CD4-positive, alpha-beta T cell treated with Interleukin-17A for 4 hours (primary cell): ENCODE data around the gene FDPS.
"Not testable (repeated sequence)": the region's sequence is repeated elsewhere in the genome, so short reads cannot be mapped to it uniquely, and the experiment has no call there.

Source experiments
- DNase-seq: peaks from one replicate; pipeline ENCODE4 v3.0.0-alpha.2; 2020; ENCODE audit warnings: mixed read lengths

Gene FDPS

DNA sequence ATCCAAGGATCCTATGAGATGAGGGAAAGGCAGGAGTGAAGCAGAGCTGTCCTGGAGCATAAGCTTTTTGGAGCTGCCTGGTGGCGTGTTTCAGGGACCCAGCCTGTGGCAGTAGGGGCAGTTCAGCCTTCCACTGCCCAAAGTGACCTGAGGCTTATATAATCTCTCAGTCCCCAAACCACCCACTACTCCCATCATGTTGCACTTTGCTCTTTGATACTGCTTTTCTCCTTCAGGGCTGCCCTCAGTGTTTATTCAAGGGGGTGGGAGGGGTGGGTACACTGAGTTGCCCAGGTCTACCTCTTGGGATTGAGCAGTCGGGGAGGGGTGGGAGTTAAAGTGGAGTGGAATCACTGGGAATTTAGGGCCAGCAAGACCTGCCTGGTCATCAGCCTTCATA, 22.1 kb upstream of the FDPS start:
- DNase-seq: no peak

DNA sequence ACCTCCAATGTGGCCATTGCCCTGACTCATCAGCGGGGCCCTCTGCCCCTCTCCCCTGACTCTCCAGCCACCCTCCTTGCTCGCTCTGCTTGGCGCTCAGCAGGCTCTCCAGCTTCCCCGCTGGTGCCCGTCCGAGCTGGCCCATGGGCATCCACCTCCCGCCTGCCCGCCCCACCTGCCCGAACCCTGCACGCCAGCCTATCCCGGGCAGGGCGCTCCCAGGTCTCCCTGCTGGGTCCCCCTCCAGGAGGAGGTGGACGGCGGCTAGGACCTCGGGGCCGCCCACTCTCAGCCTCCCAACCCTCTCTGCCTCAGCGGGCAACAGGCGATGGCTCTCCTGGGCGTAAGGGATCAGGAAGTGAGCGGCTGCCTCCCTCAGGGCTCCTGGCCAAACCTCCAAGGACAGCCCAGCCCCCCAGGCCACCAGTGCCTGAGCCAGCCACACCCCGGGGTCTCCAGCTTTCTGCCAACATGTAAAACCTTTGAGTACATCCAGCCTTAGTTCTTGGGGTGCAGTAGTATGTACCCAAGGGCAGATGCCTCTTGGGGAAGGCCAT, 20.6 kb upstream of the FDPS start:
- DNase-seq: no peak

DNA sequence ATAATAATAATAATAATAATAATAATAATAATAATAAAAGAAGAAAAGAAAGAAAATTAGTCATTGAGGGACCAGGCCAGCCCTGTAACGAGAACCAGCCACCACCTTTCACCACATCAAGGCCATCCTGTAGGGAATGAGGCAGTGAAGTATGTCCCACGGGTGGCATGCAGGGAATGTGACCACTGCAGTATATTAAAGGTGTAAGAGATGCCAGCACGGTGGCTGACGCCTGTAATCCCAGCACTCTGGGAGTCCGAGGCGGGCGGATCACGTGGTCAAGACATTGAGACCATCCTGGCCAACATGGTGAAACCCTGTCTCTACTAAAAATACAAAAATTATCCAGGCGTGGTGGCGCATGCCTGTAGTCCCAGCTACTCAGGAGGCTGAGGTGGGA, 17.7 kb upstream of the FDPS start:
- not testable (repeated sequence) for DNase-seq

DNA sequence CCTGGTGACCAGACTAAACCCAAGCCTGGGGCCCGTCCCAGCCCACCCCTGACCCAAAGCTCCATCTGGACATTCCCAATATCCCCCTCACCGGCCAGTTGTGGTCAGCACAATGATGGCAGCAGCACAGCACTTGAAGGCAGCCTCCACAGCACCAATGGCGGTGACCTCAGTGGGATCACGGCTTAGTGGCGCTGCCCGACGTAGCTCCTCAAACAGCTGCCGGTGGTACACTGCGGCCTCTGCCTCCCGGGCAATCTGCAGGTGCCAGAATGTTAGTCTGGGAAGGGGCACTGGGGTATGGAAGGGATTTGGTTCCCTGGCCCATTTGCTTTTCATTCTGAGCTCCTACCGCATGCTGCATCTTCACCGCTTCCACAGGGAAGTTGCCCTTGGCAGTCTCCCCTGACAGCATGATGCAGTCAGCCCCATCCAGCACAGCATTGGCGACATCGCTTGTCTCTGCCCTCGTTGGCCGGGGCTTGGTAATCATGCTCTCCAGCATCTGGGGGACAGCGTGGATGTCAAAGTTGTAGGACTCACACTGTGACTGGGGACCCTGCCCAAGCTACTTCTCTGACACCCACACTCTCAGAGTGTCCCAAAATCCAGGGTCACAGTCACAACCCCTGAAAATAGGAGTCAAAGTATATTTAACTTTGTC, 15.4 kb upstream of the FDPS start:
- DNase-seq: no peak

DNA sequence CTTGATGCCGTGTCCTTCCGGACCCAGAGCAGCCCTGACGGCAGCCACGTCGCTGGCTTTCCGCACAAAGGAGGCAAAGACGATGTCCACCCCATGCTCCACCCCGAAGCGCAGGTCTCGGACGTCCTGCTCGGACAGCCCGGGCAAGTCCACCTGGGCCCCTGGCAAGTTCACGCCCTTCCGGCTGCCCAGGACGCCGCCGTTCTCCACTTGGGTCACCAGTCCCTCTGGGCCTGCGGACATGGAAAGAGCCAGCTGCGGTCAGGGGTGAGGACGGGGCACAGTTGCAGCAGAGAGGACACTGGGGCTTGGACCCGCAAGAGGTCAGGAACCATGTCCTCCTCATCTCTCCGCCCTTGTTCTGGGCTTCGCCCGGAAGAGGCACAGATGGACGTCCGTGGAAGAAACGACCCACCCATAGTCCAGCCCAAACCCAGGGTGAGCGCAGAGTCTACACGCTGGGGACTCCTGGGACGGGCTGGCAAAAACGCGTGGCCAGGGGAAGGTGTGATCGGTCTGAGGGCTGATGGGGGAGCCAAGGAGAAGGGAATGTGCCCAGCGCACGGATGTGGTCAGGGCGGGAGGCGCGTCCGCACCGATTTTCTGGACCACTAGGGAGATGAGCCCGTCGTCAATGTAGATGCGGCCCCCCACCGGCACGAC, 14.0 kb upstream of the FDPS start:
- DNase-seq: no peak

DNA sequence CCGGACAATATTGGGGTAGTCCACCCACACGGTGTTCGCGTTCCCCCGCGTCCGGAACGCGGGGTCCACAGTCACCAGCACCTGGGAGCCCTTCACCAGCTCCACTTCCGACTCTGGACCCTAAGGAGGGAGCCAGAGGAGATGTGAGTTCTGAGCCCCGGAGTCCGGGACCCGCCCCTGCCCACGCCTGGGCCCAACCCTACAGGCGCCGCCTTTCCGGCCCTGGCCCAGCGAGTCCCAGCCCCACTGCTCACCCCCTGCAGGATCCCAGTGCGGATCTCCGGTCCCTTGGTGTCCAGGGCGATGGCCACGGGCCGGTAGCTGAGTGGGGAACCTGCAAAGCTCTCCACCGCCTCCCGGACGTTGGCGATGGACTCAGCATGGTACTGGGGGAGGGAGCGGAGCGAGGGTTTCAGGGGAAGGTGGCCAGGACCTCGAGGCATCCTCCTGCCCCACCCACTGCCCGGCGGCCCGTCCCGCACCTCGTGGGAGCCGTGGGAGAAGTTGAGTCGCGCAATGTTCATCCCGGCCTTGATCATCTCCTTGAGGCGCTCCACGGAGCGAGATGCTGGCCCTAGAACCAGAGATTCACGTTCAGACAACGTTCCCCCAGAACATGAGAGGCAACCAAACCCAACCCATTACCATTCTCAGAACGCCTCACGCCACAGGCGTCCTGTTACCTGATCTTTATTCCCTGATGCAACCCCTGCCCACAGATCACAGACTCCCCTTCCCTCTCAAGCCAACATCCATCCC, 13.3 kb upstream of the FDPS start:
- no peak for DNase-seq

DNA sequence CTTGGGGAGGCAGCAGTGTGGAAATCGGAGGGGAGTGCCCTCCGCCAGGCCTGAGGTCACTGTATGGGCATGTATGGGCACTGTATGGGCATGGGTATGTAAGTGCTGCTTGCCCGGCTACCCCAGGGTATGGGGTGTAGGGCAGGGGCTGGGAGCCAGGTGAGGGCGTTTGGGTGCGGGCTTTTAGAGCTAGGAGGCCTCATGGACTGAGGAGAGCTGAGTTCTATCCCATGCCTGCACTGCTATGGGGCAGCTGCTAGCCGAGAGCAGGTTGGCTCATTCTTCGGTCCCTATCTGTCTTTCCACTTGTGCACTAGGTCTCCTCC, 12.8 kb upstream of the FDPS start:
- DNase-seq: no peak

DNA sequence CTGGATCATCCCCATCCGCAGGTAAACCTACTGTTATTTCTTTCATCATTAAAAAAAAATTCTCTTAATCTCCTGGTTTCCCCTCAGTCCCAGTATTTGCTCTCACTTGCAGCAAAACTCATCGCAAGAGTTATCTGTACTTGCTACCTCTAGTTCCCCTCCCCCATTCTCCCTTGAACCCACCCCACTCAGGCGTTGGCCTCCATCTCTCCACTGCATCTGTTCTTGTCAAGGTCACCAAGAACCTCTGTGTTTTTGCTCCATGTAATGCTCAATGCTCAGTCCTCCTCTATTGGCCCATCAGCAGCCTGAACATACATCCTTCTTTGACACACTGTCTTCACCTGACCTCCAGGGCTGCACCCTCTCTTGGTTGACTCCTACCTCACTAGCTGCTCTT, 12.0 kb upstream of the FDPS start:
- no peak for DNase-seq

DNA sequence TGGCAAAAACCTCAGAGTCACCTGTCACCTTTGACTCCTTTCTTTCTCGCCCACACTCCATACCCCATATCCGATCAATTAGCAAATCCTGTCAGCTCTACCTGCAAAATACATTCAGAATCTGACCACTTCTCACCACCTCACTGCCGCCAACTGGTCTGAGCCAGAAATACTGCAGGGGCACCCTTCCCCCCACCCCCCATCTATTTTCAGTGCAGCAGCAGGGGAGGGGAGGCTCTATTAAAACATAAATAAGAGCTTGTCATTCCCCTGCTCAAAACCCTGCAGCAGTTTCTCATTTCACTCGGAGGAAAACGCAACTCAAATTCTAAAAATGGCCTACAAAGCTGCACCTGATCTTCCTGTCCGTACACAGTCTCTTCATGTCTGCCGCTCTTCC, 11.3 kb upstream of the FDPS start:
- DNase-seq: no peak

DNA sequence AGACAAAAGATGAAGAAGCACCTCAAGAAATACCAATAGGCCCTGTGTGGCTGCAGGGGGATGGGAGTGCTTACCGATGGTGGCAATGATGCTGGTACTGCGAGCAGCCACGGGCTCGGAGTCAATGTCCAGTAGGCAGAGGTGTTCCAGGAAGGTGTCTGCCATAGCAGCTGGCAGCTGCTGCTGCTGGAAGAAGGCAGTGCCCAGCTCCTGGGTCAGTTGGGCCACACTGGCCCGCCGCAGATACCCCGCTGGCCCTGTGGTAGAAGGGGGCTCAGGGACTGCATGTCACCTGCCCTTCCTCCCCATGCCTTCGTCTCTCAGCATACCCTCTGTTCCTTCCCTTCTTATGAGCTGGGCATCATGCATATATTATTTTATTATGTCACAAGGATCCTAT, 8.6 kb upstream of the FDPS start:
- no peak for DNase-seq

DNA sequence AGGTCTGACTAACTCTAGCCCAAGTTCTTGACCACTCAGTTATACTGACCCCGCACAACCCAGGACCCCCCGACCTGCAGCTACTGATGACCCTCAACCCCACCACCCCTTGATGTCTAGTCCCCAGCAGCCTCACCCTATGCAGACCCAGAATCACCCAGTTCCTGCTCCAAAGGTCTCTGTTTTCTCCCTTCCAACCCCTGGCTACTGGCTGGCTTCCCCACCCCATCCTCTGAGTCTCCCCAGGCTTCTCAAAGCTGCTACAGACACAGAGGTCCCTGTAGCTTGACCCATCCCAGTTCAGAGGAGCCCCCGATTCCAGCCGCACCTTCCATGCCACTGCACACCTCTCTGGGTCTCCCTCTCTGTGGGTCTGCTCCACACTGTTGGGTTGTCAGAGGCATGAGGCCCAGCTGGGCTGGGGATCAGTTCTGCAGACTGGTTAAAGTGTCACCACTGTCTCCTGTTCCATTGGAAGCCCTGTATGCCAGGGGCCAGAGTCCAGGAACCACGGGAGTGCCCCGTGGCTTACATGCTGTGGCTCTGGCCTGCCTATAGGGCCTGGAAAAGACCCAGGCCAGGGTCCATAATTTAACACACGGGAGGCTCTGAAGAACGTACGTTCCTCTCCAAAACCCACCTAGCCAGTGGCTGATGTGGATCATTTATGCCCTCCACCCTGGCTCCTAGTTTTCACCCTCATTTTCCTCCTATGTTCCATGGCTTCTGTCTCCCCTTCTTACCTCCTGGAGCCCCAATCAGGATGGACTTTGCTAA, 7.9 kb upstream of the FDPS start:
- no peak for DNase-seq

DNA sequence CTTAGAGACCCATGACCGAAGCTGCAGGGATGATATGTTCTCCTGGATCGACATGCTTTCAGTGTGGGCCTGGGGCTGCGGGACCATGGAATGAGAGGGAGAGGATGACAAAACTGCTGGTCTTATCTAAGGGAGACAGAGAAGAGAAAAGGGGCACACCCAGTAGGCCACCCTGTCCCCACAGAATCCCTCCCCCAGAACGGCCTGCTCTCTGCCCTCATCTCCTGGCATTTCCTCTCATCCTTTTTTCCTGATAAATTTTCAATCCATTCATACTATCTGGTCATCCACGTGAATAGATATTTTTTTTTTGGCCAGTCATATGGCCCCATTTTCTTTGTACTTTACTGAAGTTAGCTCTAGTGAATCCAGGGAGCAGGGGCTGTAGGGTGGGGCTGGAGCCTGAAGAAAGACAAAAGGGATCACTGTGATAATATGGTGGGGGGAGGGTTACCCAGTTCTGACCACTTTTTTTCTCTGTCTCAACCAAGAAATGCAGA, 7.3 kb upstream of the FDPS start, which contains the start of gene PKLR:
PKLR (minus strand) TSS at position 97 of the 500 bp plus-strand sequence; CDS start at position 54, 43 bp downstream.
- no peak for DNase-seq

DNA sequence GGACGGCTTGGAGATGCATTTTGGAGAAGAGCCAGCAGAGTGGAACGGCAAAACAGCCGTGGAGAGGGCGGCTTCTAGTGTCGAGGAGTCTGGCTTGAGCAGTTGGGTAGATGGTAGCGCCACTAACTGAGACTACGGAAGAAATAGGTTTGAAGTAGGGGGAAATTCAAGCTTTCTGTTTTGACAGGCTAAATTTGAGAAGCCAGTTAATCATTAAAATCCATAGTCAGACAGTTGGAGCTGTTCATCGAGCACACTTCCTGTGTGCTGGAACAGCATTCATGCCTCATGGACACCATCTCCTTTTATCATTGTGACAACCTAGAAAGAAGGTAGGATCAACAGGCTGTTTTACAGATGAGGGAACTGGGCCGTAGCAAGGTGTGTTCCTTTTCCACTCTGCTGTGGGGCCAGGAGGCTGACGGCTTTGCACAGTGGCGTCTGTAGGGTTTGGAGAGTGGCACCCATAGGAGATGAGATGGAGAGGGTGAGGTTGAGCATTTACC, 4.1 kb upstream of the FDPS start:
- DNase-seq: no peak

DNA sequence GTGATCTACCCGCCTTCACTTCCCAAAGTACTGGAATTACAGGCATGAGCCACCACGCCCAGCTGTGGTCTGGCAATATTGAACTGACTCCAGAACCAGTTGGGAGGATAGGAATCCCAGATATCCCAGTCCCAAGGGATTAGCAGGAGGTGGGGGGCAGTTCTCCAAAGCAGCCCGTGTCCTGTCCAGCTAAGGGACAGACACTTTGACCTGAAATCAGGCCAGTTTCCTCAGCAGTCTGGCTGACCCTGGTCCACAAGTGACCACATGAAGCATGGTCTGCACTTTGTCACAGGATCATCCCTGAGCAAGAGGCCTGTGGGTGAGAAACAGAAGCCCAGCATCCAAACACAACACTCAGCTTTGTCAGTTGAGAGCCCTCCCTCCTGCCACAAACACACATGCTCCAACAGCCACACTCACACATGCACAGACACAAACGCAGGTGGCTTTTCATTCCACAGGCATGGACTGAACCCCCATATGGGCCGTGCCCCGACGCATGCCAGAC, 2.7 kb upstream of the FDPS start:
- no peak for DNase-seq

DNA sequence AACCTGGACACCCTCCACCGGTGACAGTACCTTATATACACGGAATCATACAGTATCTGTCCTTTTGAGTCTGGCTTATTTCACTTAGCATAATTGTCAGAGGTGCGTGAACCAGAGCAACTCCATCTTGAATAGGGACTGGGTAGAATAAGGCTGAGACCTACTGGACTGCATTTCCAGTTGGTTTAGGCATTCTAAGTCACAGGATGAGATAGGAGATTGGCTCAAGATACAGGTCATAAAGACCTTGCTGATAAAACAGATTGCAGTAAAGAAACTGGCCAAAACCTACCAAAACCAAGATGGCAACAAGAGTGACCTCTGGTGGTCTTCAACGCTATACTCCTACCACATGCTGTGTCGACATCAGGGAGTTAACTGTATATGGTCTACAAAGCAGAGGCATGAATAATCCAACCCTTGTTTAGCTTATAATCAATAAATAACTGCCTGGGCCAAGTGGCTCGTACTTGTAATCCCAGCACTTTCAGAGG, 1.4 kb upstream of the FDPS start:
- DNase-seq: no peak

DNA sequence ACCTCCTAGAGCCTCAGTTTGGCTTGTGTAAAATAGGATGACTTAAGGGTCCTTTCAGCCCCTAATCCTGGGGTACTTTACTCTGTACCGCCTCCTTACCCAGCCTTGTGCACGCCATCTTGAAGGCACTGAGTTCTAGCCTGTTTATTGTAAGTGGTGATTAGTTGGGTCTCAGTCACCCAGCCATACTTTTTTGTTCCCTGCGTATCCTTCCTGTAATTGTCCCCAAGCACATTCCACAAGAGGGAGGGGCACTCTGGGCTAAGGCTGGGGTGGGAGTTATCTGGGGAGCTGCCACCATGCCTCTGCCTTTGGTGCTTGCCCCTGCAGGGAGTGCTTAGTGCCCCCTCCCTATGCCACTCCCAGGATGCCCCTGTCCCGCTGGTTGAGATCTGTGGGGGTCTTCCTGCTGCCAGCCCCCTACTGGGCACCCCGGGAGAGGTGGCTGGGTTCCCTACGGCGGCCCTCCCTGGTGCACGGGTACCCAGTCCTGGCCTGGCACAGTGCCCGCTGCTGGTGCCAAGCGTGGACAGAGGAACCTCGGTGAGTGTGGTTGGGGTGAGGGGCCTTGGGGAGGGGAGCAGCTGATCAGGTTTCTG, 856 bp downstream of the FDPS start:
- no peak for DNase-seq

DNA sequence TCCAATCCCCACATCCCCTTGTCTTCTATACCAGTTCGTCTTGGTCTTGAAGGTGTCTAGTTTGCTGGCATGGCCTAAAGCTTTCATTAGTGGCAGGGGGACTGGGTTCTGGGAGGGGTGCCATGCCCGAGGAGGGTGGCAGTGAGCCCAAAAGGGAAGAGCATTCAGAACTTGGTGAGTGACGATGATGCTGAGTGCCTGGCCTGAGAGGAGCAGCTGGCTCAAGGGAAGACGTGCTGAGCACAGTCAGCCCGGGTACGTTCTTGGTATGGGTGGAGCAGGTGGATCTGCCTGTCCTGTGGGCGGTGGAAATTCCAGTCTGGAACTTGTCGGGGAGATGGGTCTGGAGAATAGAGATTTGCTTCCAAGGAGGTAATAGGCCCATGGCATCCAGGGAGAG, 4.6 kb downstream of the FDPS start:
- DNase-seq: no peak

DNA sequence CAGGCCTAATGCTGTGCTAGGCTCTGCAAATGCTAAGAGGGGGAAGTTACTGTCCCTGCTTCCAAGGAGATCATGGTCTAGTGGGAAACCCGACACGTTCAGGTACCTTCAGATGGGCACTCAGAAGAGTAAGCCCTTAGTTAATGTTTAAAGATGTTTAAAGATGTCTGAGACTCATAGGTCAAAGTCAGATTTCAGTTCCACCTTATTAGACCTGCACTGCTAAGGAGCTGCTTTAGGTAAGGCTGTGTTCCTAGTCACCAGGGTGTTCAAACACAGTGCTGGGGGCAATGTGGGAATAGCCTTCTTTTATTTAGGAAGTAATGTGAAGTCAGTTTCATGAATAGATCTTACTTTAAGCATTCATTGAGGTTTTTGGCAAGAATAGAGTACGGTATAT, 8.3 kb downstream of the FDPS start:
- no peak for DNase-seq

DNA sequence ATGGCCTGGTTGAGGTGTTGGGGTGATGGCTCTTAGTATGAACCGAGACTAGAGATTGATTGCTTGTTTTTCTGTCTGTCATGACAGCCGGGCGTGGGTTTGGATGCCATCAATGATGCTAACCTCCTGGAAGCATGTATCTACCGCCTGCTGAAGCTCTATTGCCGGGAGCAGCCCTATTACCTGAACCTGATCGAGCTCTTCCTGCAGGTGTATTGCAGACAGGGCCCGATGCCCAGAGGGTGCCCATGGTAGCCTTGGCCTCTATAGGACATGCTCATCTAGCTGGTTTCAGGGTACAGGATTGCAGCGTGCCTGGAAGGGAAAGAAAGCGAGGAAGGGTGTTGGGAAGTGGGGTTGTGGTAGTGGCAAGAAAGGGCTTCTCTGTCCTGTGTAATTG, 9.4 kb downstream of the FDPS start:
- no peak for DNase-seq

DNA sequence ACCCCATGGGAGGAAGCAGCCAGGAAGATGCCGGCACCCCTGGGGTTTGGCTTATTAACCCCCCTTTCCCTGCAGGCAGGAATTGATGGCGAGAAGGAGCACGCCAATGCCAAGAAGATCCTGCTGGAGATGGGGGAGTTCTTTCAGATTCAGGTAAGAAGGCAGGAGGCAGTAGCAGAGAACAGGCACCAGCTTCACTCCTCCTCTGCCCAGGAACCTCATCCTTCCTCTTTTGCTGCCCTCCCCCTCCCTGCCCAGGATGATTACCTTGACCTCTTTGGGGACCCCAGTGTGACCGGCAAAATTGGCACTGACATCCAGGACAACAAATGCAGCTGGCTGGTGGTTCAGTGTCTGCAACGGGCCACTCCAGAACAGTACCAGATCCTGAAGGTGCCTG, 10.9 kb downstream of the FDPS start:
- DNase-seq: no peak

DNA sequence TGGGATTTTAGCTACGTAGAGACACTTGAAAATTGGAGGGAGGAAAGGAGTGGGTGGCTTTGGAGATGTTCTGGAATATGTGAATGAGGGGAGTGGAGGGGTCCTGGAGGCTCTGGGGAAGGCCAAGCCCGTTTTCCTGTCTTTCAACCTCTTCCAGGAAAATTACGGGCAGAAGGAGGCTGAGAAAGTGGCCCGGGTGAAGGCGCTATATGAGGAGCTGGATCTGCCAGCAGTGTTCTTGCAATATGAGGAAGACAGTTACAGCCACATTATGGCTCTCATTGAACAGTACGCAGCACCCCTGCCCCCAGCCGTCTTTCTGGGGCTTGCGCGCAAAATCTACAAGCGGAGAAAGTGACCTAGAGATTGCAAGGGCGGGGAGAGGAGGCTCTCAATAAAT, 11.6 kb downstream of the FDPS start:
- DNase-seq: no peak
